Parathyroid adenoma (tissue), 2 donors: ENCODE results near the gene LACTB.

Source experiments
- H2AFZ ChIP-seq: fragments of 300-600 bp; sonication (generic); one replicate; pipeline ENCODE4 v1.7.0; 2017; ENCODE audit warnings: antibody characterized with exemption, mild to moderate bottlenecking
- H3K27ac ChIP-seq: fragments of 300-600 bp; sonication (generic); one replicate; pipeline ENCODE4 v1.7.0; 2017
- H3K27me3 ChIP-seq: fragments of 300-600 bp; sonication (generic); one replicate; pipeline ENCODE4 v1.7.0; 2017; ENCODE audit warnings: low read length; ENCODE audit not compliant: control insufficient read depth, insufficient read depth
- H3K36me3 ChIP-seq: fragments of 300-600 bp; sonication (generic); one replicate; pipeline ENCODE4 v1.7.0; 2017; ENCODE audit warnings: low read length; ENCODE audit not compliant: control insufficient read depth, insufficient read depth
- H3K4me1 ChIP-seq: fragments of 300-600 bp; sonication (generic); one replicate; pipeline ENCODE4 v1.7.0; 2017; ENCODE audit warnings: control low read depth
- H3K4me2 ChIP-seq: fragments of 300-600 bp; sonication (generic); one replicate; pipeline ENCODE4 v1.7.0; 2017; ENCODE audit warnings: low read length
- H3K4me3 ChIP-seq: fragments of 300-600 bp; sonication (generic); one replicate; pipeline ENCODE4 v1.7.0; 2017; ENCODE audit warnings: low read depth, low read length
- H3K79me2 ChIP-seq: fragments of 300-600 bp; sonication (generic); one replicate; pipeline ENCODE4 v1.7.0; 2017; ENCODE audit warnings: control low read depth
- H3K9ac ChIP-seq: fragments of 300-600 bp; sonication (generic); one replicate; pipeline ENCODE4 v1.7.0; 2017; ENCODE audit warnings: mild to moderate bottlenecking
- H3K9me3 ChIP-seq: fragments of 300-600 bp; sonication (generic); one replicate; pipeline ENCODE4 v1.7.0; 2017; ENCODE audit warnings: low read length; ENCODE audit not compliant: control insufficient read depth
- TF ChIP-seq, protein P1 (sequence below): fragments of 300-600 bp; sonication (generic); IDR thresholded peaks from one replicate; pipeline ENCODE4 v1.7.0; 2017; ENCODE audit warnings: antibody characterized with exemption, mild to moderate bottlenecking
- donor health status: primary hyperparathyroidism.

The LACTB gene

DNA sequence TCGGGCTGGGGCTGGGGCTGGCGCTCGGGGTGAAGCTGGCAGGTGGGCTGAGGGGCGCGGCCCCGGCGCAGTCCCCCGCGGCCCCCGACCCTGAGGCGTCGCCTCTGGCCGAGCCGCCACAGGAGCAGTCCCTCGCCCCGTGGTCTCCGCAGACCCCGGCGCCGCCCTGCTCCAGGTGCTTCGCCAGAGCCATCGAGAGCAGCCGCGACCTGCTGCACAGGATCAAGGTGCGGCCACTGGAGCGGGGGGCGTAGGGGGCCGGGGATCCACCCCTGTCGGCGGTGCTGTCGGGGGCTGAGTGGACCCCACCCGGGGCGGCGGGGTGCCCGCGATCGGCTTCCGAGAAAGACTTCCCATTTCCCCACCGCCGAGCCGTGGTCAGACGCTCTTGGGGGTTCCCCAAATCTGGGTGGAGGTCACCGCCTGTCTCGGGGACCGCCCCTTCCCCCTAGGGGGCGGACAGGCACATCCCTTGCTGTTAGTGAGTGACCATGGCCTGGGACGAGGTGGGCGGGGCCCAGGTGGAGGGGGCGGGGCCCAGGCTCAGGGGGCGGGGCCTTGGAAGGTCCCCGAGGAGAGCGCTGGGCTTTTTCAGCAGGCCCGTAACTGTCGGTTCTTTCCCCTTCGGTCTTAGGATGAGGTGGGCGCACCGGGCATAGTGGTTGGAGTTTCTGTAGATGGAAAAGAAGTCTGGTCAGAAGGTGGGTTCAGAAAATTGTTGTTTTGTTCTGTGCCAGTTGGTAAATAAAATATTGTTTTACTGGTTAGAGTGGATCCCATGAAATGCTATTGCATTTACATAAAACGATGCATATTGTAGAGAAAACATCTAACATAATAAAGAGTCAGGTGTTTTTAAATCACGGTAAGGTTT, 578 bp downstream of the LACTB start:
- H3K9me3 ChIP-seq, result no peaks in the 10 kb centered on the region
- peak overlapping the region; percentile 56 for H3K27ac ChIP-seq
- peak overlapping the region; percentile 28 for H3K9ac ChIP-seq

DNA sequence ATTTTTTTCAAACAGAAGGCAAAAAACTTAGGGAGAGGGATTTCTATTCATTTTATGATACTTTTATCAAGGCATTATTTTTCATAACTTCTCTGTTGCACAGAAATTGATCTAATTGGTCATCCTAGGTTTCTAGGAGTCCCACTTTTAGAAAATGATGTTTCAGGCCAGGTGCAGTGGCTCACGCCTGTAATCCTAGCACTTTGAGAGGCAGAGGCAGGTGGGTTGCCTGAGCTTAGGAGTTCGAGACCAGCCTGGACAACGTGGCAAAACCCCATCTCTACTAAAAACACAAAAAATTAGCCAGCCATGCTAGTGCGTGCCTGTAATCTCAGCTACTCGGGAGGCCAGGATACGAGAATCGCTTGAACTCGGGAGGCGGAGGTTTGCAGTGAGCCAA, 2.8 kb downstream of the LACTB start:
- Histone ChIP-seq H2AFZ (no peak overlapping the region), H3K9me3 (no peaks in the 10 kb centered on the region), H3K4me1 (no peaks in the 10 kb centered on the region), H3K27ac (no peak overlapping the region), H3K36me3 (no peaks in the 10 kb centered on the region), H3K4me2 (no peak overlapping the region), H3K79me2 (no peaks in the 10 kb centered on the region), H3K9ac (no peak overlapping the region), H3K4me3 (no peak overlapping the region), H3K27me3 (no peaks in the 10 kb centered on the region)
- TF ChIP-seq, protein P1, sequence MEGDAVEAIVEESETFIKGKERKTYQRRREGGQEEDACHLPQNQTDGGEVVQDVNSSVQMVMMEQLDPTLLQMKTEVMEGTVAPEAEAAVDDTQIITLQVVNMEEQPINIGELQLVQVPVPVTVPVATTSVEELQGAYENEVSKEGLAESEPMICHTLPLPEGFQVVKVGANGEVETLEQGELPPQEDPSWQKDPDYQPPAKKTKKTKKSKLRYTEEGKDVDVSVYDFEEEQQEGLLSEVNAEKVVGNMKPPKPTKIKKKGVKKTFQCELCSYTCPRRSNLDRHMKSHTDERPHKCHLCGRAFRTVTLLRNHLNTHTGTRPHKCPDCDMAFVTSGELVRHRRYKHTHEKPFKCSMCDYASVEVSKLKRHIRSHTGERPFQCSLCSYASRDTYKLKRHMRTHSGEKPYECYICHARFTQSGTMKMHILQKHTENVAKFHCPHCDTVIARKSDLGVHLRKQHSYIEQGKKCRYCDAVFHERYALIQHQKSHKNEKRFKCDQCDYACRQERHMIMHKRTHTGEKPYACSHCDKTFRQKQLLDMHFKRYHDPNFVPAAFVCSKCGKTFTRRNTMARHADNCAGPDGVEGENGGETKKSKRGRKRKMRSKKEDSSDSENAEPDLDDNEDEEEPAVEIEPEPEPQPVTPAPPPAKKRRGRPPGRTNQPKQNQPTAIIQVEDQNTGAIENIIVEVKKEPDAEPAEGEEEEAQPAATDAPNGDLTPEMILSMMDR, result no peak

More for the DNA sequence above, 578 bp downstream of the LACTB start:
- no peaks in the 10 kb centered on the region for H3K36me3 ChIP-seq
- H3K4me1 ChIP-seq, result no peaks in the 10 kb centered on the region
- H3K4me3 ChIP-seq, result peak overlapping the region; percentile 83
- TF ChIP-seq, protein P1, result peak; percentile 13
- no peaks in the 10 kb centered on the region for H3K27me3 ChIP-seq
- peak overlapping the region; percentile 95 for H2AFZ ChIP-seq
- no peaks in the 10 kb centered on the region for H3K79me2 ChIP-seq
- peak overlapping the region; percentile 82 for H3K4me2 ChIP-seq

DNA sequence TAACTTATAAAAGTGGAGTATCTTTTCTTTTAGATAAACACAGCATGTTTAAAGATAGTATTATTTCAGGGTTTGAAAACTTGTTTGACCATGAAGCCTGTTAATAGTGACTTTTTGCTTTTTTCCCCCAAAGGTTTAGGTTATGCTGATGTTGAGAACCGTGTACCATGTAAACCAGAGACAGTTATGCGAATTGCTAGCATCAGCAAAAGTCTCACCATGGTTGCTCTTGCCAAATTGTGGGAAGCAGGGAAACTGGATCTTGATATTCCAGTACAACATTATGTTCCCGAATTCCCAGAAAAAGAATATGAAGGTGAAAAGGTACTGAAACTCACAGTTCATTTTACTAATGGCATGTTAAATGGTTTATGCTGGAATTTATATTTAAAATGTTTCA, 5.1 kb downstream of the LACTB start:
- no peaks in the 10 kb centered on the region for H3K4me1 ChIP-seq
- H3K27ac ChIP-seq, result no peak overlapping the region
- H3K9ac ChIP-seq, result no peak overlapping the region
- TF ChIP-seq, protein P1, result no peak
- H3K27me3 ChIP-seq, result no peaks in the 10 kb centered on the region
- no peak overlapping the region for H2AFZ ChIP-seq
- H3K79me2 ChIP-seq, result no peaks in the 10 kb centered on the region
- no peak overlapping the region for H3K4me3 ChIP-seq
- no peaks in the 10 kb centered on the region for H3K9me3 ChIP-seq
- no peaks in the 10 kb centered on the region for H3K36me3 ChIP-seq
- H3K4me2 ChIP-seq, result no peak overlapping the region

DNA sequence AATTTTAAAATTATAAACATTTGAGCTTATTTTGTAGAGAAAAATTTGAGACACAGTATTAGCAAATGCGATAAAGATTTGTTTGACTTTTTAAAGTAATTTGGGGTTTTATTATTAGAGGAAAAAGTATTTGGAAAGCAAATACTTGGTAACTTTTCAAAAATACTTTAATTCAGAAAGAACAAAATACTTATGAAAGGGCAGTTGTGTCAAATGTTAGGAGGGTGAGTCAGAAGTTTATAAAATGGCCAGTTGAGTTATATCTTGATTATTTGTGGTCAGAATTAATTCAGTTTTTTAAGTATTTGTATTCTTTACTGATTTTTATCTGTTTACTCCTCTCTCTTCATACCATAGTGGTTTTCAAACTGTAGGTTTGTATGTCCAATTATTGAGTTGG, 12.1 kb downstream of the LACTB start:
- Histone ChIP-seq H3K36me3 (no peaks in the 10 kb centered on the region), H3K27me3 (no peaks in the 10 kb centered on the region), H3K4me2 (no peak overlapping the region), H3K4me1 (no peaks in the 10 kb centered on the region), H3K79me2 (no peaks in the 10 kb centered on the region), H2AFZ (no peak overlapping the region), H3K9ac (no peak overlapping the region), H3K27ac (no peak overlapping the region), H3K4me3 (no peak overlapping the region), H3K9me3 (no peaks in the 10 kb centered on the region)
- TF ChIP-seq, protein P1, result no peak
